Kidney (tissue), 14 donors: ENCODE results near the gene CEP72. TPM values are rescaled to one million over a fixed set of nuclear protein-coding genes. Genes with fewer than 3 reads are reported as not detected.

Experiments used
- DNase-seq, 5 donors: peaks; one replicate each; pipeline ENCODE4 v3.0.0-alpha.2; 2013 to 2020
- FAIRE-seq: peaks from 2 replicates; lab custom pipeline; 2012; peaks lifted over from hg19 to GRCh38; lab: Jason Lieb, UNC
- H3K27ac ChIP-seq, 2 donors: one replicate each; pipeline ENCODE4 v1.7.0; 2013; ENCODE audit warnings: low read depth in 2 of 2, low read length in 2 of 2, inconsistent platforms in 1 of 2
- H3K27me3 ChIP-seq: one replicate; pipeline ENCODE4 v1.7.1; 2013; ENCODE audit warnings: low read length, inconsistent platforms; ENCODE audit not compliant: control insufficient read depth, insufficient read depth
- H3K36me3 ChIP-seq, 3 donors: one replicate each; pipeline versions ENCODE4 v1.7.0 to v1.7.1; 2013; ENCODE audit warnings: low read length in 3 of 3, control low read depth in 1 of 3, inconsistent platforms in 1 of 3; ENCODE audit not compliant: insufficient read depth in 3 of 3, control insufficient read depth in 2 of 3
- H3K4me1 ChIP-seq, 3 donors: one replicate each; pipeline versions ENCODE4 v1.7.0 to v1.7.1; 2013; ENCODE audit warnings: low read length in 3 of 3, inconsistent platforms in 1 of 3, low read depth in 1 of 3; ENCODE audit not compliant: control insufficient read depth in 2 of 3, insufficient read depth in 2 of 3
- H3K4me3 ChIP-seq, 3 donors: one replicate each; pipeline versions ENCODE4 v1.7.0 to v1.8.1; 2013; ENCODE audit warnings: low read length in 3 of 3, control low read depth in 1 of 3, inconsistent platforms in 1 of 3
- H3K9ac ChIP-seq, 3 donors: one replicate each; pipeline versions ENCODE4 v1.7.0 to v1.7.1; 2013; ENCODE audit warnings: low read length in 3 of 3, control low read depth in 1 of 3, inconsistent platforms in 1 of 3
- H3K9me3 ChIP-seq, 3 donors: one replicate each; pipeline versions ENCODE4 v1.7.0 to v1.7.1; 2013; ENCODE audit warnings: low read length in 3 of 3, control low read depth in 1 of 3, inconsistent platforms in 1 of 3; ENCODE audit not compliant: control insufficient read depth in 2 of 3, insufficient read depth in 1 of 3
- CTCF ChIP-seq: IDR thresholded peaks from 3 replicates; pipeline ENCODE4 v1.5.1; 2012; ENCODE audit warnings: mild to moderate bottlenecking, moderate library complexity, borderline replicate concordance; ENCODE audit not compliant: insufficient read depth; ENCODE audit errors: extremely low read depth
- intact Hi-C: fragments of 100-400 bp; cut with DNase I; formaldehyde crosslinking; loops from one replicate; pipeline ENCODE4 v1.11.1; 2022
- polyA plus RNA-seq: library from polyadenylated mRNA; stranded (reverse); fragments of 350-450 nt; fragmentation: Illumina TruSeq; extraction: RNeasy Lipid Tissue Mini Kit (QIAGEN cat#74804); gene quantifications from one replicate; pipeline ENCODE4 v1.2.3, GENCODE V29; 2014; ENCODE audit warnings: low read depth, low replicate concordance; ENCODE audit not compliant: insufficient read depth
- total RNA-seq: library from RNA; stranded (reverse); fragmentation: NEBNext Ultra II Directional; extraction: Animal tissue kit (Norgen Biotek cat#: 25700); gene quantifications from one replicate; pipeline ENCODE4 v1.2.1, GENCODE V29; 2021
- donor health status: control.
- donor health status: control.
- donor health status: control.
- donor health status: control.
- donor health status: control.
- donor health status: DM: yes; HTN: yes; CAD: no.
- donor health status: Normal renal cell carcinoma (clear cell type).

CEP72 gene
- total and polyA plus RNA-seq, 2 donors from 2014 or later, result 1.1 to 7.8 TPM

- Histone ChIP-seq H3K4me1 (peaks cover 0 to 18% (median 4%) of the 10 kb centered on the region in 3 donors), H3K27ac (no peak overlapping the region), H3K4me3 (no peak overlapping the region), H3K27me3 (no peaks in the 10 kb centered on the region), H3K36me3 (no peaks in the 10 kb centered on the region), H3K9ac (peak overlapping the region in 1 of 3 donors; percentile 34), H3K9me3 (no peaks in the 10 kb centered on the region)
- TF ChIP-seq CTCF, result peak; percentile 83
- peak; percentile 83 to 89 (median 86) for DNase-seq
- intact Hi-C loops, result no loop called here
- no peak for FAIRE-seq
Observed at GRCh38 chr5:671459-672328, 59.6 kb downstream of the CEP72 start.

GRCh38 chr5:672329-673160 is 60.4 kb downstream of the CEP72 start:
- Histone ChIP-seq H3K9me3 (no peaks in the 10 kb centered on the region), H3K4me3 (no peak overlapping the region), H3K9ac (peak overlapping the region in 1 of 3 donors; percentile 34), H3K27ac (no peak overlapping the region), H3K4me1 (peaks cover 0 to 18% (median 4%) of the 10 kb centered on the region in 3 donors), H3K36me3 (no peaks in the 10 kb centered on the region), H3K27me3 (no peaks in the 10 kb centered on the region)
- no peak for TF ChIP-seq CTCF
- DNase-seq (peak; percentile 85 to 97 (median 95)), FAIRE-seq (no peak)
- intact Hi-C loops, result no loop called here

- Histone ChIP-seq H3K36me3 (no peaks in the 10 kb centered on the region), H3K4me3 (no peak overlapping the region), H3K9me3 (no peaks in the 10 kb centered on the region), H3K27ac (no peak overlapping the region), H3K9ac (no peak overlapping the region), H3K4me1 (peaks cover 0 to 18% (median 4%) of the 10 kb centered on the region in 3 donors), H3K27me3 (no peaks in the 10 kb centered on the region)
- intact Hi-C loops, result no loop called here
- TF ChIP-seq CTCF, result no peak
- FAIRE-seq (no peak), DNase-seq (peak in 2 of 5 donors; percentile 68 to 71)
Observed at GRCh38 chr5:673161-673830, 61.2 kb downstream of the CEP72 start.
